NT2/D1 (cell line): Measurements from ENCODE around the gene PGP.

Source experiments
- SUZ12 ChIP-seq: IDR thresholded peaks from 2 replicates; pipeline ENCODE4 v1.6.1; 2011; ENCODE audit not compliant: insufficient read length, insufficient read depth; ENCODE audit errors: extremely low read depth
- YY1 ChIP-seq: IDR thresholded peaks from 2 replicates; pipeline ENCODE4 v1.6.1; 2011; ENCODE audit not compliant: insufficient read length, insufficient read depth
- ZNF274 ChIP-seq: IDR thresholded peaks from 2 replicates; pipeline ENCODE4 v1.6.1; 2011; ENCODE audit warnings: mild to moderate bottlenecking, low read depth, low read length

GRCh38 chr16:2209258-2210008 is 5.2 kb downstream of the PGP start:
- TF ChIP-seq YY1 (no peak), ZNF274 (no peak), SUZ12 (no peak)
